ENCODE results near the gene ATF5.

DNA sequence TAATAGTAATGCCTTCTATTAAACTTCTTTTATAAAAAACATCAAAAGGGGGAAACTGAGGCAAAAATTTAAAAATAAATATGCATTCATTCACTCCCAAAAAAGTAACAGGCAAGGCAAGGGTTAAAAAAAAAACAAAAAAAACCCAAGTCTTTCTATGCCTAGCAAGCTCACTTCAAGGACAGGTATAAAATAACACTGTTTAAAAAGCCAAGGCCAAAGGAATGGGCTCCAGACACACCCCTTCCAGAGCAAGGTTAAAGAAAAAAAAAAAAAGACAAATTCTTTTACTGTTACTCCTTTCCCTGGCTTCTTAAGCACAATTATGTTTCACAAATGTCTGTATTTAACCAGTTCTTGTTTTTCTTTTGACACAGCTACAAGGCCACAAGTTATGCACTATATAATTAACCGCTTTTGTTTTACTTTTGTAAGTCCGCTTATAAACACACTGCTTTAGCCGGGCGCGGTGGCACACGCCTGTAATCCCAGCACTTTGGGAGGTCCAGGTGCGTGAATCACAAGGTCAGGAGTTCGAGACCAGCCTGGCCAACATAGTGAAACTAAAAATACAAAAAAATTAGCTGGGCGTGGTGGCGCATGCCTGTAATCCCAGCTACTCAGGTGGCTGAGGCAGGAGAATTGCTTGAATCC lies 28.4 kb downstream of the ATF5 start:
- TF ChIP-seq, protein P1, sequence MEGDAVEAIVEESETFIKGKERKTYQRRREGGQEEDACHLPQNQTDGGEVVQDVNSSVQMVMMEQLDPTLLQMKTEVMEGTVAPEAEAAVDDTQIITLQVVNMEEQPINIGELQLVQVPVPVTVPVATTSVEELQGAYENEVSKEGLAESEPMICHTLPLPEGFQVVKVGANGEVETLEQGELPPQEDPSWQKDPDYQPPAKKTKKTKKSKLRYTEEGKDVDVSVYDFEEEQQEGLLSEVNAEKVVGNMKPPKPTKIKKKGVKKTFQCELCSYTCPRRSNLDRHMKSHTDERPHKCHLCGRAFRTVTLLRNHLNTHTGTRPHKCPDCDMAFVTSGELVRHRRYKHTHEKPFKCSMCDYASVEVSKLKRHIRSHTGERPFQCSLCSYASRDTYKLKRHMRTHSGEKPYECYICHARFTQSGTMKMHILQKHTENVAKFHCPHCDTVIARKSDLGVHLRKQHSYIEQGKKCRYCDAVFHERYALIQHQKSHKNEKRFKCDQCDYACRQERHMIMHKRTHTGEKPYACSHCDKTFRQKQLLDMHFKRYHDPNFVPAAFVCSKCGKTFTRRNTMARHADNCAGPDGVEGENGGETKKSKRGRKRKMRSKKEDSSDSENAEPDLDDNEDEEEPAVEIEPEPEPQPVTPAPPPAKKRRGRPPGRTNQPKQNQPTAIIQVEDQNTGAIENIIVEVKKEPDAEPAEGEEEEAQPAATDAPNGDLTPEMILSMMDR (IDR thresholded peaks at IDR 0.05), result no peak
- no peak for TF ChIP-seq POLR2A (IDR thresholded peaks at IDR 0.05)
- TF ChIP-seq EP300 (IDR thresholded peaks at IDR 0.05), result no peak

Measured in ovary (tissue), 3 donors.